Caco-2 (cell line): Measurements from ENCODE around the gene BCORL1. TPM values are rescaled to one million over a fixed set of nuclear protein-coding genes. Genes with fewer than 3 reads are reported as not detected.

Source experiments
- BruUV-seq: library from RNA; stranded (reverse); fragments of 400-500 nt; replicated peaks from 2 replicates; lab custom pipeline; 2021; lab: Mats Ljungman, UMichigan
- CTCF ChIA-PET: fragments of 300-600 bp; sonication (Branson Sonifier 250); formaldehyde crosslinking; loops from one replicate; lab custom pipeline; 2022; ENCODE audit warnings: antibody characterized with exemption; lab: Charles Lee
- POLR2A ChIA-PET: fragments of 300-600 bp; sonication (Branson Sonifier 250); formaldehyde crosslinking; loops from one replicate; lab custom pipeline; 2022; ENCODE audit warnings: antibody characterized with exemption; lab: Charles Lee
- DNase-seq, 2 experiments: peaks; one replicate each; pipeline versions ENCODE4 v3.0.0 to v3.0.0-alpha.2; 2020 to 2022
- H3K27me3 ChIP-seq: replicated peaks from 2 replicates; pipeline ENCODE4 v1.6.0; 2011; ENCODE audit warnings: low read length; ENCODE audit not compliant: control insufficient read depth, insufficient read depth
- H3K36me3 ChIP-seq: 2 replicates; pipeline ENCODE4 v1.5.1; 2011; ENCODE audit warnings: low read length; ENCODE audit not compliant: control insufficient read depth, insufficient read depth
- H3K4me1 ChIP-seq: fragments of 250-450 bp; sonication (Bioruptor Pico); 2 replicates; pipeline ENCODE4 v1.5.1; 2020; ENCODE audit warnings: mild to moderate bottlenecking
- H3K4me3 ChIP-seq: 2 replicates; pipeline ENCODE4 v1.5.1; 2011; ENCODE audit warnings: low read depth, mild to moderate bottlenecking, control low read depth, low read length
- H3K9me3 ChIP-seq: fragments of 250-450 bp; sonication (Bioruptor Pico); 2 replicates; pipeline ENCODE4 v1.5.1; 2020; ENCODE audit warnings: mild to moderate bottlenecking, moderate library complexity
- H3K27ac Mint-ChIP-seq: one replicate; pipeline ENCODE4 v1.8.0; 2022; ENCODE audit warnings: mixed read lengths; ENCODE audit not compliant: unreplicated experiment
- H3K27me3 Mint-ChIP-seq: one replicate; pipeline ENCODE4 v1.8.0; 2022; ENCODE audit warnings: mixed read lengths; ENCODE audit not compliant: insufficient read depth, unreplicated experiment
- H3K36me3 Mint-ChIP-seq: one replicate; pipeline ENCODE4 v1.8.0; 2022; ENCODE audit warnings: mild to moderate bottlenecking, mixed read lengths; ENCODE audit not compliant: insufficient read depth, unreplicated experiment
- H3K4me1 Mint-ChIP-seq: one replicate; pipeline ENCODE4 v1.8.0; 2022; ENCODE audit warnings: low read depth, mixed read lengths; ENCODE audit not compliant: unreplicated experiment
- H3K4me3 Mint-ChIP-seq: one replicate; pipeline ENCODE4 v1.8.0; 2022; ENCODE audit warnings: mild to moderate bottlenecking, moderate library complexity, mixed read lengths; ENCODE audit not compliant: unreplicated experiment
- H3K9me3 Mint-ChIP-seq: one replicate; pipeline ENCODE4 v1.8.0; 2022; ENCODE audit warnings: mixed read lengths; ENCODE audit not compliant: unreplicated experiment
- intact Hi-C: fragments of 100-400 bp; cut with micrococcal nuclease; formaldehyde crosslinking; loops from one replicate; pipeline ENCODE4 v1.10.0; 2022; ENCODE audit not compliant: unreplicated experiment
- total RNA-seq: library from RNA; stranded (reverse); gene quantifications from 2 replicates; pipeline ENCODE4 v1.2.3, GENCODE V29; 2022
- TF ChIP-seq, protein P1 (sequence below), 2 experiments: fragments of 200-600 bp in 1 of 2; IDR thresholded peaks; 1 replicate in 1 of 2; 2 replicates in 1 of 2; pipeline versions ENCODE4 v1.5.1 to v1.8.0; 2011 to 2022; ENCODE audit warnings: antibody characterized with exemption in 1 of 2, control low read depth in 1 of 2, inconsistent platforms in 1 of 2, low read depth in 1 of 2, low read length in 1 of 2, mild to moderate bottlenecking in 1 of 2, moderate library complexity in 1 of 2; ENCODE audit not compliant: insufficient read depth in 1 of 2, severe bottlenecking in 1 of 2, unreplicated experiment in 1 of 2

Gene BCORL1
- total RNA-seq, 1 experiment from 2014 or later, result 19.8 TPM

DNA sequence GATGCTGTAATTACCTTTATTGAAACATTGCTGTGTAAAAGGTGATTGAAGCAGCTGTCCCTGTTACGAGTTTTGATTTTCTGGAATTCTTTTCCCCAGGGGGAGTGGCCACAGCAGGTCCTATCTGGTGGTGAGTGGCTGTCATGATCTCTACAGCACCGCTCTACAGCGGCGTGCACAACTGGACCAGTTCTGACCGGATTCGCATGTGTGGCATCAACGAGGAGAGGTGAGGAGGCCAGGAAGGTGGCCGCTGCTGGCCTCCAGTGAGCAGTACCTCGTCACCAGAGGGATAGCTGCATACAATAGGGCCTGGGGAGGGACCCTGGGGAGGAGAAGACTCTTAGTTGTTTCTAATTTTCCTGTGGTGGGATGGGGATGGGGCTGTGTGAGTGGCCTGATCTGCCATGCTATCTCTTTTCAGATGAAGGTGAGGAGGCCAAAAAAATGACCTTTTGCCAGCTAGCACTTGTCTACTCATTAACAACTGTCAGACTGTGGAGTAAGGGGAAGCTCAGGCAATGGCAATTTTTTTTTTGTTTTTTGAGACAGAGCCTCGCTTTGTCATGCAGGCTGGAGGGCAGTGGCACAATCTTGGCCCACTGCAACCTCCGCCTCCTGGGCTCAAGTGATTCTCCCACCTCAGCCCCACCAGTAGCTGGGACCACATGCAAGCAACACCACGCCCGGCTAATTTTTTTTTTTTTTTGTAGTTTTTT lies 22.8 kb downstream of the BCORL1 start:
- no TSS peak for BruUV-seq
- intact Hi-C loops, result no loop called here
- Histone ChIP-seq H3K4me1 (no peaks in the 10 kb centered on the region), H3K36me3 (no peaks in the 10 kb centered on the region), H3K4me3 (no peak overlapping the region), H3K9me3 (no peaks in the 10 kb centered on the region), H3K27me3 (no peaks in the 10 kb centered on the region)
- CTCF ChIA-PET, result no interaction called here
- no peak for DNase-seq
- H3K27ac Mint-ChIP-seq, result no peak overlapping the region
- H3K27me3 Mint-ChIP-seq, result no peaks in the 10 kb centered on the region
- TF ChIP-seq, protein P1, sequence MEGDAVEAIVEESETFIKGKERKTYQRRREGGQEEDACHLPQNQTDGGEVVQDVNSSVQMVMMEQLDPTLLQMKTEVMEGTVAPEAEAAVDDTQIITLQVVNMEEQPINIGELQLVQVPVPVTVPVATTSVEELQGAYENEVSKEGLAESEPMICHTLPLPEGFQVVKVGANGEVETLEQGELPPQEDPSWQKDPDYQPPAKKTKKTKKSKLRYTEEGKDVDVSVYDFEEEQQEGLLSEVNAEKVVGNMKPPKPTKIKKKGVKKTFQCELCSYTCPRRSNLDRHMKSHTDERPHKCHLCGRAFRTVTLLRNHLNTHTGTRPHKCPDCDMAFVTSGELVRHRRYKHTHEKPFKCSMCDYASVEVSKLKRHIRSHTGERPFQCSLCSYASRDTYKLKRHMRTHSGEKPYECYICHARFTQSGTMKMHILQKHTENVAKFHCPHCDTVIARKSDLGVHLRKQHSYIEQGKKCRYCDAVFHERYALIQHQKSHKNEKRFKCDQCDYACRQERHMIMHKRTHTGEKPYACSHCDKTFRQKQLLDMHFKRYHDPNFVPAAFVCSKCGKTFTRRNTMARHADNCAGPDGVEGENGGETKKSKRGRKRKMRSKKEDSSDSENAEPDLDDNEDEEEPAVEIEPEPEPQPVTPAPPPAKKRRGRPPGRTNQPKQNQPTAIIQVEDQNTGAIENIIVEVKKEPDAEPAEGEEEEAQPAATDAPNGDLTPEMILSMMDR (IDR thresholded peaks at IDR 0.05; ENCODE audit: insufficient read depth in 1 of 2, low read depth in 1 of 2, low read length in 1 of 2, severe bottlenecking in 1 of 2, unreplicated experiment in 1 of 2), result no peak
- POLR2A ChIA-PET, result no interaction called here
- H3K36me3 Mint-ChIP-seq, result peaks cover 15% of the 10 kb centered on the region
- H3K9me3 Mint-ChIP-seq, result no peaks in the 10 kb centered on the region
- H3K4me1 Mint-ChIP-seq, result no peaks in the 10 kb centered on the region
- no peak overlapping the region for H3K4me3 Mint-ChIP-seq

DNA sequence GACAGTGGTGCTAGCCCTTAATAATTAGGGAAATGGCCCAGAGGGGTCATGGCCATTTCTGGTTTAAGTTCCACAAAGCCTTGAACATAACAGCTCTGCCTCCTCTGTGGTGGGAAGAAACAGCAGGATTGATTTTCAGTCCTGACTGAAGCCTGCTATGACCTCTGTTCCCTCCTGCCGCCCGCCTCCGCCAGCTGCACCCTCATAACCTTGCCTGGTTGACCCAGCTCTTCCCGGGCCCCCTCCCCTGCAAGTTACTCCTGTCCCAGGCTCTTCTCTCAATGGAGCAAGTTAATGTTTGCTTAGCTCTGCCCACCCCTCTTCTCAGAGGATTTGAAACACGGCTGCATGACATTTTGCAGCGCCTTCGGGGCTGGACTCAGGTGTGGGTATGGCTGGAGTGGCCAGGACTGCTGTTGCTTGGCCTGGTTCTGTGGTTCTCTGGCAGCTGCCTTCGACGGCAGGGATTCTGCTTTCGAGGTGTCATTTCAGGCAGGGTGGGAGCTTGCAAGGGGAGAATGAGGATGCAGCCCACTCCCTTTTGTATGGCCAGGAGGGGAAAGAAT lies 27.3 kb downstream of the BCORL1 start:
- intact Hi-C loops, result no loop called here
- H3K27ac Mint-ChIP-seq, result no peak overlapping the region
- no peak for DNase-seq
- no peaks in the 10 kb centered on the region for H3K27me3 Mint-ChIP-seq
- Histone ChIP-seq H3K27me3 (no peaks in the 10 kb centered on the region), H3K9me3 (no peaks in the 10 kb centered on the region), H3K4me1 (no peaks in the 10 kb centered on the region), H3K4me3 (no peak overlapping the region), H3K36me3 (no peaks in the 10 kb centered on the region)
- H3K36me3 Mint-ChIP-seq, result peaks cover 22% of the 10 kb centered on the region
- no peaks in the 10 kb centered on the region for H3K9me3 Mint-ChIP-seq
- ChIA-PET POLR2A (no interaction called here), CTCF (no interaction called here)
- no peaks in the 10 kb centered on the region for H3K4me1 Mint-ChIP-seq
- no peak overlapping the region for H3K4me3 Mint-ChIP-seq
- TF ChIP-seq, protein P1 (IDR thresholded peaks at IDR 0.05; ENCODE audit: insufficient read depth in 1 of 2, low read depth in 1 of 2, low read length in 1 of 2, severe bottlenecking in 1 of 2, unreplicated experiment in 1 of 2), result no peak
- no TSS peak for BruUV-seq

DNA sequence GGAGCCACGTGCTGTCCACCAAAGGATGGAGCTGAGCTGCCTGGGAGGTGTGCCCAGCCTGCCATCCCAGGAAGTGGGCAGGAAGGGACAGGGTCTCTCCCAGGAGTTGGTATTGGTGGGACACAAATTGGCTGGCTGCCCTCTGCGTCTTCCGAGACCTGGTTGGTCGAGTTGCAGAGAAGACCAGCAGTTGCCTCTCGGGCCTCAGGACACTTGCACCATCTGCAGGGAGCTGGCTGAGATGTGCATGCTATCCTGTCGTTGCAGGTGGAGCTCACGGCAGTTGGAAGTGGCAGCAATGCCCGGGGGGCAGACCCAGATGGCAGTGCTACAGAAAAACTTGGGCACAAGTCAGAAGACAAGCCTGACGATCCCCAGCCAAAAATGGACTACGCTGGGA lies 30.2 kb downstream of the BCORL1 start:
- TF ChIP-seq, protein P1 (IDR thresholded peaks at IDR 0.05; ENCODE audit: insufficient read depth in 1 of 2, low read depth in 1 of 2, low read length in 1 of 2, severe bottlenecking in 1 of 2, unreplicated experiment in 1 of 2), result no peak
- Histone ChIP-seq H3K36me3 (no peaks in the 10 kb centered on the region), H3K4me3 (no peak overlapping the region), H3K27me3 (no peaks in the 10 kb centered on the region), H3K4me1 (no peaks in the 10 kb centered on the region), H3K9me3 (no peaks in the 10 kb centered on the region)
- H3K9me3 Mint-ChIP-seq, result no peaks in the 10 kb centered on the region
- peaks cover 21% of the 10 kb centered on the region for H3K36me3 Mint-ChIP-seq
- ChIA-PET POLR2A (no interaction called here), CTCF (no interaction called here)
- H3K27ac Mint-ChIP-seq, result no peak overlapping the region
- no peaks in the 10 kb centered on the region for H3K4me1 Mint-ChIP-seq
- no peak overlapping the region for H3K4me3 Mint-ChIP-seq
- no peak for DNase-seq
- no peaks in the 10 kb centered on the region for H3K27me3 Mint-ChIP-seq
- intact Hi-C loops, result no loop called here
- no TSS peak for BruUV-seq
